ENCODE results near the gene ATP10A. TPM values are rescaled to one million over a fixed set of nuclear protein-coding genes. Genes with fewer than 3 reads are reported as not detected.

ATP10A gene
- total RNA-seq, 1 donor from 2014 or later = 11.7 TPM

DNA sequence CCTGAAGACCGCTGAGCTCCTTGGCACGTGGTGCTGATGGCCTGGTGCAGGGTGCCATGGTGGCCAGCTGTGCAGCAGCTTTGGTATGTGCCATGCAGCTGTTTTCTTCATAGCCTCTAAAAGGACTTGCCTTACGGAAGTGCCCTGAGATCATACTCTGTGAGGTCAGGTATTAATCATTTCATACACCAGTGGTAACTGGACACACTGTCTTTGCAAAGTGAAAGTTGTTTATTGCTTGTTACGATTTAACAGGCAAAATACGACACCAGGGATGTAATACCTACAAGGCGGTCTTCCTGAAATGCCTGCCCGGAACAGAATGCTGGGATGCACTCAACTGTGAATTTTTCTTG lies 184.6 kb downstream of the ATP10A start:
- DNase-seq = no peak

GRCh38 chr15:25677719-25678499 lies 185.2 kb downstream of the ATP10A start:
- no peak for DNase-seq

DNA sequence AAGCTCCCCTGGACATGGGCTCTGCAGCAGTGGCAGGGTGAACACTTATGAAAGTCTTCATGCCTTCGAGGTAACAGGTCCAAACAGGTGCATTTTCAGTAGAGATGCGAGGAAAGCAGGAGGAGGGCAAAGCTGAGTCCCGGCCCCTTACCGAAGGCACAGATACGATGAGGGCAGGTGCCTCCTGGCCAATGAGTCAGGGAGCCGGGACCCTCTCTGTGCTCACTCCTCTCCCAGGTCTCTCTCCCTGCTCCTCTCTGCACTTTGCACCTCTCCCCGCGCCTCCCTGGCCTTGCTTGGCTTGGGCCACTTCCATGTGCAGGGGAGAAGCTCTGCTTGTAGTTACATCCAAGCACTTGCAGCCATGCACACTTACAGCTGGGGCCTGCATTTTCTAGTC lies 187.1 kb downstream of the ATP10A start:
- no peak for DNase-seq

DNA sequence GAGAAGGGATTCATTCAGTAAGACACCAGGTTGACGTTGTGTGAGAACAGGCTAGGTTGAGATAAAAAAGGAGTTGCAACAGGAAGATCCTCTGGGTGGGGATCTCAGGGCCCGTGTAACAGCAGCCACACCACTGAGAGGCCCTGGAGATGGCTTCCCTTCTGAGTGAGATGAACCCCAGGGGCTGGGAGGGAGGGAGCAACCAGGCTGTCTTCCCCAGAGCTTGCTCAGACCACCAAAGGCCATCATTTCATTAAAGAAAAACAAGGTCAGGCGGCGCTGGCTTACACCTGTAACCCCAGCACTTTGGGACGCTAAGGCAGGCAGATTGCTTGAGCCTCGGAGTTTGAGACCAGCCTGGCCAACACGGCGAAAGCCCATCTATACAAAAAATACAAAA lies 187.7 kb downstream of the ATP10A start:
- DNase-seq = no peak

- no peak for DNase-seq
Observed at GRCh38 chr15:25674913-25675312, 188.2 kb downstream of the ATP10A start.

- DNase-seq = no peak
Observed at GRCh38 chr15:25673972-25674371, 189.2 kb downstream of the ATP10A start.

DNA sequence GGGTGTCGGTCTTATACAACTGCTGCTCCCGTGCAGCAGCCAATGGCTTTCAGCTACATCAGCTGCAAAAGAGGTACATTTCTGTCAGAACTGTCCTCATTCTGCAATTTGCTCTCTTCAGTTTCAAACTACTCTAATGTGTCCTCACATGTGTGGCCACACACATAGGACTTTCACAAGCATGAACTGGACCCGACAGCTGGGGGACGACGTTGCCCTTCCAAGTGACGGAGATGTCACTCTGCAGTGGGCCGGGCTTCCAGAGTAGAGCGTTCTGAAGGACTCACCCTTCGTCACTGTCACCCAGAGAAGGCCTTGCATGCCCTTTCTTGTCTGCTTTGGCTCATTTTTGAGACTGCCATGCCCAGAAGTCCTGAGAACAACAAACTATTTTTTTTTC lies 189.8 kb downstream of the ATP10A start:
- no peak for DNase-seq

GRCh38 chr15:25671132-25671531 lies 192.0 kb downstream of the ATP10A start:
- no peak for DNase-seq

DNA sequence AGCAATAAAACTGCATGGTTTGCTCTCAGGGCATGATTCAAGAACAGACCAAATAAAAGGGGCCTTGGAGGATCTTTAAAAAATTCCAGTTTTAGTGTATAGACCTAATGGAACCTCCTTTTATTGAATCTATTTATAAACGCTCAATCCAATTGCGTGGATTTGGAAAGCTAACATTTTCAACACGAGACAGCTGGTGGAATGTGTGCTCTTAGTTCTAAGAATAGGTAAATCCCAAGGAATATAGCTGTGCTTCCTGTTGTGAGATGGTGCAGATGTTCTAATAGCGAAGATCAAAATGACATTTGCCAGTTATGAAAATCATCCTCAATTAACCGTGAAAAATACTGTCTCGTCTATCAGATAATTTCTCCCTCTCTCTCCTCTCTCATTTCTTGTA lies 192.5 kb downstream of the ATP10A start:
- DNase-seq = no peak

- peak; percentile 66 for DNase-seq
Observed at GRCh38 chr15:25670025-25670554, 193.0 kb downstream of the ATP10A start.

GRCh38 chr15:25668901-25669300 lies 194.2 kb downstream of the ATP10A start:
- DNase-seq = no peak

DNA sequence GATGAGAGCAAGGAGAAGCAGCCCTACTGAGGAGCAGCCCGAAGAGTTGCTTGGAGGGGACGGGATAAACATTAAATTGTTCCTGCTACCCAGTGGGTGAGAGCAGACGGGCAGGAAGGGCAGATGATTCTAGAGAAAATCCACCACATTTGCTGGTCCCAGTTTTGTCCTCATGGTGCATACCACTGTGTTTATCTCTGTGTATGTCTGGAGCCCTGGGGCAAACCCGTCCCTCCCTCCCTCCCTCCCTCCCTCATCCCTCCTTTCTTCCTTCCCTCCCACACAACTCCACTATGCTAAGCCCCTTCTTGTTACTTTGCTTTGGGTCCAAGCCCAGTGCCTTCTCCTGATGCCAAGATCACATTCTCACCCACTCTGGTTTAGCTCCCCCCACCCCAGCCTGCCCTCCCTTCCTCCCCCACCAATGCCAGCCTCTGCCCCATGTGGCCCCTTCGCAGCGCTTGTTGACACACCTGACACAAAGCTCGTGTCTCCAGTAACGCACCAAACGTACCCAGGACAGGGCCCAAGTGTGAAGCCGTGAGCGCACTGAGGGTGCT lies 194.8 kb downstream of the ATP10A start:
- DNase-seq = no peak

DNA sequence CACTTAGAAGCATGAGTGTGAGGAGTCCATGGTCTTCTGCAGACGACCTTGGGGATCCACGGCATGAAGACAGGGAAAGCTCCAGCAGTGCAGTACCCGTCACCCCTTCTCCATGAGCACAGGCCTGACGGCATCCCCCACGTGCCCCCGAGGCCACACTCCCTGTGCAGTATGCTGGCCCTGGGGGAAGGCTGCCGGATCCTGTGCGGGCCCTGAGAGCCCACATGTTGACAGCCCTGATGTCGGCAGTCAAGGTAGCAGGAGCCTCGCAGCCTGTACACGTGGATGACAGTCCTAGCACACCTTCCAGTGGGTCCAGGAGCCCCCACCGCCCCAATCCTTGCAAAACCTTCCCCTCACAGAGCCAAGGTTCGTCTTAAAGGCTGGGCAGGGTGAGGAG lies 195.3 kb downstream of the ATP10A start:
- no peak for DNase-seq

DNA sequence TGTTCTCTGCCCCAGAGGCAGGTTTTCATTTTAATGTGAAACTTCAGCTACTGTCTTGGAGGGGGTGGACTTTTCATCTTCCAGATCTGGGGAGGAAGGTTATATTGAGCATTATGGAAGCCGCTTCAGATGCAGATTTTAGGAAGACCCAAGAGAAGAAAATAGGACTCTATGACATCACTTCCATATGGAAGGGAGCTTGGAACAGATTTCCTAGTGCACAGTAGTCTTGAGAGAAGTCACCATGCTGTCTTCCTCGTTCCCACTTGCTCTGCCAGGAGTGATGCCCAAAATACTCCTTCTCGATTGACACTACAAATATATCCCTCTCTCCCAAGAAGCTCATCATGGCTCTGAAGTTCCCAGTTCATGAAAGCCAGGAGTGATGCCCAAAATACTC lies 197.2 kb downstream of the ATP10A start:
- DNase-seq = no peak

DNA sequence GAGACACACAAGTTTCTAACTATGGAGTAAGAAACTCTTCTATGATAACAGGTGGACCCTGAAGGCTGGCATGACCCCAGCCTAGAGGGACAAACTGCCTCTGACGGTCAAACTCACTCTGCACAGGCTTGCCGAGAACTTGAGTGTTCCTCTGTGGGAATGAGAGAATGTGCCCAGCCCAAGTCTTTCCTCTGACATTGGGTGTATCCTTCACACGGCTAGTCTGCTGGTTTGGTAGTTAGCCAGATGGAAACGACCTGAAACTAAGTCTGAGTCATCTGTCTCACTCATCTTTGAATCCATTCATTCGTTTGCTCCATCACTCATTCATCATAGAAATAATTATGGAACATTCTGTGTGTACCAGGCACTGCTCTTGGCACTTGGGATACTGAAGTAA lies 198.4 kb downstream of the ATP10A start:
- no peak for DNase-seq

GRCh38 chr15:25663515-25663914 lies 199.6 kb downstream of the ATP10A start:
- no peak for DNase-seq

- no peak for DNase-seq
Observed at GRCh38 chr15:25661898-25662297, 201.2 kb downstream of the ATP10A start.

GRCh38 chr15:25659251-25659650 lies 203.9 kb downstream of the ATP10A start:
- DNase-seq = no peak

DNA sequence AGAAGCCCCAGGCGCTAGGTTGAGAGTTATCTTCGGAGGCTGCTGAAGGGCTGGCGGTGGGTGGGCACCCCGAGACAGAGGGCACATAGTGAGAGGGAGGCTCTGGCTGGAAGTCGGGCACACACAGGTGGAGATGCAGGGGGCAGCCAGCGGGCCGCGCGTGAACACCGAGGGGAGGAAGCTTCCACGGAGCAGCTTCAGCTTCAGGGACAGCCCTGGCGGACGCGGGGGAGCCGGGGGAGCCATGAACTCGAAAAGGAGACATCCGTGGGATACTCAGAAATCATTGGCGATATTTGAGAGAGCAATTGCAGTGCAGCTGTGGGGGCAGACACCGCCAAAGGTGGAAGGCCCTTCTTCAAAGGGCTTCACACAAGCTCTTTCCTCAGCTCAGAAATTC lies 204.6 kb downstream of the ATP10A start:
- no peak for DNase-seq

- no peak for DNase-seq
Observed at GRCh38 chr15:25655207-25655948, 207.7 kb downstream of the ATP10A start.

DNA sequence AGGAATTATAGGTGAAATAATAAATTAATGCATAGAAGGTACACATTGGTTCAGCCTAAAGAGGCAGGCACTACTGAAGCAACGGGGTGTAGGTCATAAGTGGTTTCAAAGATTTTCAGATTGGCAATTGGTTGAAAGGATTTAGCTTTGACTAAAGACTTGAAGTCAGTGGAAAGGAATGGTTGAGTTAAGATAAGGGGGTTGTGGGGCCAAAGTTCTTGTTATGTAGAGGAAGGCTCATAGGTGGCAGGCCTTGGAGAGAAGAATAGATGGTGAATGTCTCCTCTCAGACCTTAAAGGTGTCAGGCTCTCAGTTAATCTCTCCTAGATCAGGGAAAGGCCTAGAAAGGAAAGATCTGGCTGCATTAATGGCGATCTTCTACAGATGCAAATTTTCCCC lies 209.8 kb downstream of the ATP10A start:
- DNase-seq = no peak

DNA sequence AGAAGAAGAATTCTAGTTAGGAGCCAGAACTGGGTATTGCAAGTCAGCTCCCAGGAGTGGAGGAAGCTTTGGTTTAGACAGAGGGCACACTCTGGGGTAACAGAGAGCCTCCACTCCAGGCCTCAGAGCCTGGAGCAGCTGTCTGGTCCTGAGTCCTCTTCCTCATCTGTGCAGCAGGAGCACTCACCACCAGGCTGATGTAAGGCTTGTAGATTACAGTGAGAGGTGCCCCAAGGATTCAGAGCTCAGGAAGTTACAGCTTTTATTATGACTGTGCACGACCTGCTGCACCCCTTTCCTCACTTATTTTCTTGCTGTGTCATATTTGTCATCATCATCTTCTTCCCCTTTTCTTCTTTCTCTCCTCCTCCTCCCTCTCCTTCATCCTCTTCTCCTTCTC lies 210.4 kb downstream of the ATP10A start:
- no peak for DNase-seq

DNA sequence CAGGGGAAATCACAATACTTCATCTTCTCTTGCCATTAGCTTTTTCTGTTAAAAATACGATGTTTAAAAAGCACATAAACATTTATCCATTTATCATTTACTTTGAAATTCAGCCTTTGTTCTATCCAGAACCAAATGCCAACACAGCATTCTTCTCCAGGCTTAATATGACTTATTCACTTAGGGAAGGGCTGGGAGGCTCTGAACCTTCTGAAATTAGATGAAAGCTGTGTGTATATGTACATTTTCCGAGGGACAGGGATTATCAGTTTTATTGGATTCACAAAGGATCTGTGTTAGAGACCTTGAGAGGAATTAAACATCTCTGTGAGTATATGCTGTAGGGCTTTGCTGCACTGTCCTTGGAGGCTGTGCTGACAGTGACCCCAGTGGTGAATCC lies 213.7 kb downstream of the ATP10A start:
- no peak for DNase-seq

All from skin of body (tissue), 2 donors.